GM12872 (cell line): Measurements from ENCODE around the gene RECK.

Source experiments
- TF ChIP-seq, protein P1 (sequence below): IDR thresholded peaks from 3 replicates; pipeline ENCODE4 v1.5.1; 2011; ENCODE audit warnings: low read depth, mild to moderate bottlenecking, low read length, moderate library complexity; ENCODE audit not compliant: insufficient read depth

The RECK gene

GRCh38 chr9:36150574-36151315 lies 114.0 kb downstream of the RECK start:
- TF ChIP-seq, protein P1, sequence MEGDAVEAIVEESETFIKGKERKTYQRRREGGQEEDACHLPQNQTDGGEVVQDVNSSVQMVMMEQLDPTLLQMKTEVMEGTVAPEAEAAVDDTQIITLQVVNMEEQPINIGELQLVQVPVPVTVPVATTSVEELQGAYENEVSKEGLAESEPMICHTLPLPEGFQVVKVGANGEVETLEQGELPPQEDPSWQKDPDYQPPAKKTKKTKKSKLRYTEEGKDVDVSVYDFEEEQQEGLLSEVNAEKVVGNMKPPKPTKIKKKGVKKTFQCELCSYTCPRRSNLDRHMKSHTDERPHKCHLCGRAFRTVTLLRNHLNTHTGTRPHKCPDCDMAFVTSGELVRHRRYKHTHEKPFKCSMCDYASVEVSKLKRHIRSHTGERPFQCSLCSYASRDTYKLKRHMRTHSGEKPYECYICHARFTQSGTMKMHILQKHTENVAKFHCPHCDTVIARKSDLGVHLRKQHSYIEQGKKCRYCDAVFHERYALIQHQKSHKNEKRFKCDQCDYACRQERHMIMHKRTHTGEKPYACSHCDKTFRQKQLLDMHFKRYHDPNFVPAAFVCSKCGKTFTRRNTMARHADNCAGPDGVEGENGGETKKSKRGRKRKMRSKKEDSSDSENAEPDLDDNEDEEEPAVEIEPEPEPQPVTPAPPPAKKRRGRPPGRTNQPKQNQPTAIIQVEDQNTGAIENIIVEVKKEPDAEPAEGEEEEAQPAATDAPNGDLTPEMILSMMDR, result no peak

- TF ChIP-seq, protein P1, result no peak
Observed at GRCh38 chr9:36151316-36152210, 114.8 kb downstream of the RECK start.

DNA sequence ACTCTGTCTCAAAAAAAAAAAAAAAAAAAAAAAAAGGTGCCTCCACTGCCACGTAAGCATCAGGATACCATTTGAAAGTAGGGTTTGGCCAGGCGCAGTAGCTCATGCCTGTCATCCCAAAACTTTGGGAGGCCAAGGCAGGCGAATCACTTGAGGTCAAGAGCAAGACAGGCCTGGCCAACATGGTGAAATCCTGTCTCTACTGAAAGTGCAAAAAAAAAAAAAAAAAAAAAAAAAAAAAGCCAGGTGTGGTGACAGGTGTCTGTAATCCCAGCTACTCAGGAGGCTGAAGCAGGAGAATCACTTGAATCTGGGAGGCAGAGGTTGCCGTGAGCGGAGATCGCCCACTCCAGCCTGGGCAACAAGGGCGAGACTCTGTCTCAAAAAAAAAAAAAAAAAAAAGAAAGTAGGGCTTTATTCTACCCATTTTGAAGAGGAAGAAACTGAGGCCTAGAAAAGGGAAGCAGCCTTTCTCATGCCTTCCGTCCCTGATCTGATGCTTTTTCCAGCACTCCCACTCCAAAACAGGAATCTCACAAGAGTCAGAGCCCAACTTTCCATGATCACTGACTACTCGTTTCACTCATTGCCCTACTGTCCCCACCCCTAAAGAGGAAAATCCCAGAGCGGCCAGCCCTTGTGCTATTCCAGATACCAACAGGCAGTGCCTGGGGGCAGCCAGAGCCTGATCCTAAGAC lies 116.2 kb downstream of the RECK start:
- TF ChIP-seq, protein P1, result no peak

DNA sequence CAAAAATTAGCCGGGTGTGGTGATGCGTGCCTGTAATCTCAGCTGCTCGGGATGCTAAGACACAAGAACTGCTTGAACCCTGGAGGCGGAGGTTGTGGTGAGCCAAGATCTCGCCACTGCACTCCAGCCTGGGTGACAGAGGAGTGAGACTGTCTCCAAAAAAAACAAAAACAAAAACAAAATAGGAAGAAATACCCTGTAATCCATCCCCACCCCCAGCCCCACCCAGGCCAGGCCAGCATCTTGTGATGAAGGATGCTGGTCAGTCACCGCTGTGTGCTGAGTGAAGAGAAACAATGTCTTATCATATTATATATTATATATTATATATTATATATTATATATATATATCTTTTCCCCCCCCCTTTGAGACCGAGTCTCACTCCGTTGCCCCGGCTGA lies 117.0 kb downstream of the RECK start:
- TF ChIP-seq, protein P1, result no peak

DNA sequence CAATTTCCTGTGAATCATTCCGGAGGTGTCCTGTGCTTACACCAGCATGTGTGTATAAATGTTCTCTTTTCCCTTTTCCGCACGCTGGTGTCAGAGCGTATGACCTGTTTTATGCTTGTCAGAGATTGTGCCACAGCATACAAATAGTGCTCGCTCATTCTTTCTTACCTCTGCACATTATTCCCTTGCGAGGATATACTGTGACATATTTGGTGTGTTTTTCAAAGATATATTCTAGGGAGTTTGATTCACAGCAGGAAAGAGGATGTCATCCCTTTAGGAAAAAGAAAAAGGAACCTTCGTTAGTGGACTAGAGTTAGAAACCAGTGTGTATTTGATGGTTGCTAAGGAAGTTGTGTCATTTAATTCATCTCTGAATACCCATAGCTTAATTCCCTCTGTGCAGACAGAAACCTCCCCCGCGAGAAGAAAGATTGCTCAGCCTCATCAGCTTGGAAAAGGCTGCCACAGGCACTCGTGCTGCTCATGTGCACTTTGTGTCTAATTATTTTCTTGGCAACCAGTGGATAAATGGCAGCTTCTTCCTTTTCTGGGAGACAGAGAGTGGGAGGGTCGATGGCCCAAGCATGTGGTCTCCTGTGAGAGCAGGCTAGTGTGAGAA lies 117.7 kb downstream of the RECK start:
- TF ChIP-seq, protein P1, result no peak

- TF ChIP-seq, protein P1, result no peak
Observed at GRCh38 chr9:36156116-36156515, 119.4 kb downstream of the RECK start.
